Neural progenitor cell (in vitro differentiated cells): ENCODE measurements around the gene SMC4. TPM values are rescaled to one million over a fixed set of nuclear protein-coding genes. Genes with fewer than 3 reads are reported as not detected.

Source experiments
- DNase-seq: peaks from one replicate; pipeline ENCODE4 v3.0.0-alpha.2; 2016; ENCODE audit warnings: low spot score
- H2AFZ ChIP-seq: fragments of 200-600 bp; sonication (generic); replicated peaks from 2 replicates; pipeline ENCODE4 v1.6.1; 2016; ENCODE audit warnings: antibody characterized with exemption
- H3F3A ChIP-seq: fragments of 200-600 bp; sonication (generic); 2 replicates; pipeline ENCODE4 v1.6.1; 2016; ENCODE audit warnings: antibody characterized with exemption, low read depth
- H3K27ac ChIP-seq: fragments of 200-600 bp; sonication (generic); 2 replicates; pipeline ENCODE4 v1.5.1; 2016; ENCODE audit warnings: mild to moderate bottlenecking
- H3K27me3 ChIP-seq: fragments of 200-600 bp; sonication (generic); 2 replicates; pipeline ENCODE4 v1.6.1; 2016; ENCODE audit warnings: mild to moderate bottlenecking, moderate library complexity
- H3K36me3 ChIP-seq: fragments of 200-600 bp; sonication (generic); 2 replicates; pipeline ENCODE4 v1.5.1; 2016
- H3K4me1 ChIP-seq: fragments of 200-600 bp; sonication (generic); 2 replicates; pipeline ENCODE4 v1.6.1; 2016; ENCODE audit warnings: mixed run types
- H3K4me2 ChIP-seq: fragments of 200-600 bp; sonication (generic); 2 replicates; pipeline ENCODE4 v1.6.1; 2016
- H3K4me3 ChIP-seq: fragments of 200-600 bp; sonication (generic); 2 replicates; pipeline ENCODE4 v1.5.1; 2016
- H3K79me2 ChIP-seq: fragments of 200-600 bp; sonication (generic); 2 replicates; pipeline ENCODE4 v1.6.1; 2016; ENCODE audit warnings: low read depth
- H3K9ac ChIP-seq: fragments of 200-600 bp; sonication (generic); 2 replicates; pipeline ENCODE4 v1.6.1; 2016
- H3K9me3 ChIP-seq: fragments of 200-600 bp; sonication (generic); 2 replicates; pipeline ENCODE4 v1.5.1; 2016; ENCODE audit warnings: low read depth
- H4K20me1 ChIP-seq: fragments of 200-600 bp; sonication (generic); 2 replicates; pipeline ENCODE4 v1.6.1; 2016; ENCODE audit warnings: low read depth
- H3K27ac Mint-ChIP-seq: 3 replicates; pipeline ENCODE4 v1.8.0; 2021; ENCODE audit warnings: mixed read lengths
- H3K27me3 Mint-ChIP-seq: 2 replicates; pipeline ENCODE4 v1.8.0; 2022; ENCODE audit warnings: low read depth, mild to moderate bottlenecking, inconsistent platforms, moderate library complexity, mixed read lengths; ENCODE audit not compliant: insufficient read depth
- H3K36me3 Mint-ChIP-seq: 3 replicates; pipeline ENCODE4 v1.8.0; 2021; ENCODE audit warnings: mixed read lengths
- H3K4me1 Mint-ChIP-seq: 3 replicates; pipeline ENCODE4 v1.8.0; 2021; ENCODE audit warnings: mixed read lengths
- H3K4me3 Mint-ChIP-seq: 3 replicates; pipeline ENCODE4 v1.8.0; 2021; ENCODE audit warnings: mild to moderate bottlenecking, moderate library complexity, mixed read lengths
- H3K9me3 Mint-ChIP-seq: 3 replicates; pipeline ENCODE4 v1.8.0; 2020; ENCODE audit warnings: mixed read lengths
- CTCF ChIP-seq: fragments of 200-600 bp; sonication (generic); IDR thresholded peaks from 2 replicates; pipeline ENCODE4 v1.5.1; 2017; ENCODE audit warnings: antibody characterized with exemption, mild to moderate bottlenecking
- EZH2 ChIP-seq: fragments of 200-600 bp; sonication (generic); IDR thresholded peaks from 2 replicates; pipeline ENCODE4 v1.6.1; 2017; ENCODE audit warnings: antibody characterized with exemption, mild to moderate bottlenecking, moderate library complexity
- EZH2phosphoT487 ChIP-seq: fragments of 200-600 bp; sonication (generic); IDR thresholded peaks from 2 replicates; pipeline ENCODE4 v1.6.1; 2017; ENCODE audit warnings: antibody characterized with exemption
- total RNA-seq: library from RNA; depleted of rRNA; stranded (reverse); fragments of >200 nt; gene quantifications from 2 replicates; pipeline ENCODE4 v1.2.3, GENCODE V29; 2015; ENCODE audit warnings: low replicate concordance

The SMC4 gene
- total RNA-seq, 1 donor from 2014 or later = 382 TPM

GRCh38 chr3:160376681-160377080, 22.8 kb upstream of the SMC4 start:
- no peak overlapping the region for H3K4me2 ChIP-seq
- DNase-seq = no peak
- TF ChIP-seq EZH2phosphoT487 (no peak), CTCF (no peak), EZH2 (no peak)
- no peaks in the 10 kb centered on the region for H3K9me3 ChIP-seq
- Mint-ChIP-seq H3K27ac (no peak overlapping the region), H3K36me3 (peaks cover 16% of the 10 kb centered on the region), H3K4me3 (no peak overlapping the region), H3K4me1 (no peaks in the 10 kb centered on the region), H3K27me3 (no peaks in the 10 kb centered on the region), H3K9me3 (peaks cover 2% of the 10 kb centered on the region)
- H3K27ac ChIP-seq = no peak overlapping the region
- no peaks in the 10 kb centered on the region for H4K20me1 ChIP-seq
- peaks cover 12% of the 10 kb centered on the region for H3K36me3 ChIP-seq
- H2AFZ ChIP-seq = no peak overlapping the region
- no peaks in the 10 kb centered on the region for H3K27me3 ChIP-seq
- no peak overlapping the region for H3K4me3 ChIP-seq
- no peaks in the 10 kb centered on the region for H3K4me1 ChIP-seq
- peak overlapping the region; percentile 3 for H3K9ac ChIP-seq
- peaks cover 5% of the 10 kb centered on the region for H3K79me2 ChIP-seq
- no peaks in the 10 kb centered on the region for H3F3A ChIP-seq

- H3K27ac Mint-ChIP-seq = no peak overlapping the region
- H3K27me3 ChIP-seq = no peaks in the 10 kb centered on the region
Measured at GRCh38 chr3:160378331-160379109, 20.9 kb upstream of the SMC4 start.

GRCh38 chr3:160379628-160380214, 19.7 kb upstream of the SMC4 start:
- Histone ChIP-seq H3K36me3 (peaks cover 9% of the 10 kb centered on the region), H3K4me3 (no peak overlapping the region), H3K79me2 (peaks cover 30% of the 10 kb centered on the region), H3K27ac (no peak overlapping the region), H2AFZ (no peak overlapping the region), H3K27me3 (no peaks in the 10 kb centered on the region), H3K9ac (no peak overlapping the region), H3K9me3 (no peaks in the 10 kb centered on the region), H3K4me2 (no peak overlapping the region), H3K4me1 (peaks cover 2% of the 10 kb centered on the region), H3F3A (no peaks in the 10 kb centered on the region), H4K20me1 (no peaks in the 10 kb centered on the region)
- Mint-ChIP-seq H3K27me3 (no peaks in the 10 kb centered on the region), H3K4me3 (no peak overlapping the region), H3K36me3 (peaks cover 1% of the 10 kb centered on the region), H3K9me3 (no peaks in the 10 kb centered on the region), H3K4me1 (no peaks in the 10 kb centered on the region), H3K27ac (no peak overlapping the region)
- TF ChIP-seq CTCF (no peak), EZH2 (no peak)
- DNase-seq = no peak

More at GRCh38 chr3:160378331-160379109, 20.9 kb upstream of the SMC4 start:
- no peaks in the 10 kb centered on the region for H3K27me3 Mint-ChIP-seq
- no peaks in the 10 kb centered on the region for H4K20me1 ChIP-seq
- H3K4me3 ChIP-seq = no peak overlapping the region
- no peak overlapping the region for H3K4me2 ChIP-seq
- no peaks in the 10 kb centered on the region for H3F3A ChIP-seq
- TF ChIP-seq EZH2phosphoT487 = no peak
- no peak for TF ChIP-seq EZH2
- no peak for TF ChIP-seq CTCF
- no peak for DNase-seq
- no peak overlapping the region for H3K9ac ChIP-seq
- no peaks in the 10 kb centered on the region for H3K4me1 Mint-ChIP-seq
- H3K36me3 Mint-ChIP-seq = peaks cover 12% of the 10 kb centered on the region
- no peak overlapping the region for H3K27ac ChIP-seq
- no peaks in the 10 kb centered on the region for H3K4me1 ChIP-seq
- peaks cover 19% of the 10 kb centered on the region for H3K79me2 ChIP-seq
- H3K9me3 Mint-ChIP-seq = peaks cover 2% of the 10 kb centered on the region
- H3K4me3 Mint-ChIP-seq = no peak overlapping the region
- H3K9me3 ChIP-seq = no peaks in the 10 kb centered on the region
- no peak overlapping the region for H2AFZ ChIP-seq
- peaks cover 12% of the 10 kb centered on the region for H3K36me3 ChIP-seq
